ENCODE results near the gene FGF9. TPM values are rescaled to one million over a fixed set of nuclear protein-coding genes. Genes with fewer than 3 reads are reported as not detected.

The FGF9 gene
- total RNA-seq, 4 donors from 2014 or later = 0.27 to 1.8 (median 1.4) TPM; not detected in 1

DNA sequence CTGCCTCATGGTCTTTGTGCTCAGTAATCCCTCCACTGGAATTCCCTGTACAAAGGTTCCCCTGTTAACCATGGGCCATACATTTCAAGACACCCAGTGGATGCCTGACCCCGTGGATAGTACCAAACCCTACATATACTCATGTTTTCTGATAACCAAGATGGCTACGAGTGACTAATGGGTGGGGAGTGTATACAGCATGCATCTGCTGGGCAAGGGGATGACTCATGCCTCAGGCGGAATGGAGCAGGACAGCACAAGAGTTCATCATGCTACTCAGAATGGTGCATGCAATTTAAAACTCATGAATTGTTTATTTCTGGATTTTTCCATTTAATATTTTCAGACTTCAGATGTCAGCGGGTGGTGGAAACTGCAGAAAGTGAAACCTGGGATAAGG, 13.3 kb upstream of the FGF9 start:
- in situ Hi-C loops (cut with MboI; ENCODE audit: low pct_ligation_motif_present in 1 of 4, low pct_unique_long_range_greater_than_20kb in 1 of 4, low sequenced_read_pairs in 3 of 4) = no loop called here
- H3K9me3 ChIP-seq = no peaks in the 10 kb centered on the region
- no peak overlapping the region for H3K4me3 ChIP-seq
- TF ChIP-seq EP300 (IDR thresholded peaks at IDR 0.05; ENCODE audit: low read depth) (no peak), POLR2A (IDR thresholded peaks at IDR 0.05) (no peak), POLR2AphosphoS5 (IDR thresholded peaks at IDR 0.05) (no peak), CTCF (IDR thresholded peaks at IDR 0.05) (no peak)
- WGBS, 2 donors (ENCODE audit: low coverage in 1 of 2) = 47 to 74% methylated on average over 4 of the region's 4 CpGs
- no peak for DNase-seq
- no peaks in the 10 kb centered on the region for H3K36me3 ChIP-seq
- no peaks in the 10 kb centered on the region for H3K27me3 ChIP-seq
- H3K27ac ChIP-seq = no peak overlapping the region
- intact Hi-C loops (cut with DNase I; ENCODE audit: low total_unique reads) = no loop called here
- peaks cover 0 to 10% (median 3%) of the 10 kb centered on the region in 4 donors for H3K4me1 ChIP-seq

GRCh38 chr13:21659087-21659486, 11.8 kb upstream of the FGF9 start:
- Histone ChIP-seq H3K9me3 (no peaks in the 10 kb centered on the region), H3K36me3 (no peaks in the 10 kb centered on the region), H3K27ac (no peak overlapping the region), H3K4me3 (no peak overlapping the region), H3K4me1 (peaks cover 0 to 24% (median 9%) of the 10 kb centered on the region in 4 donors), H3K27me3 (no peaks in the 10 kb centered on the region)
- intact Hi-C loops (cut with DNase I; ENCODE audit: low total_unique reads) = no loop called here
- WGBS, 2 donors (ENCODE audit: low coverage in 1 of 2) = 73 to 74% methylated on average over 4 to 6 of the region's 6 CpGs
- in situ Hi-C loops (cut with MboI; ENCODE audit: low pct_ligation_motif_present in 1 of 4, low pct_unique_long_range_greater_than_20kb in 1 of 4, low sequenced_read_pairs in 3 of 4) = no loop called here
- DNase-seq = no peak
- TF ChIP-seq POLR2AphosphoS5 (IDR thresholded peaks at IDR 0.05) (no peak), EP300 (IDR thresholded peaks at IDR 0.05; ENCODE audit: low read depth) (no peak), CTCF (IDR thresholded peaks at IDR 0.05) (no peak), POLR2A (IDR thresholded peaks at IDR 0.05) (no peak)

GRCh38 chr13:21661097-21661909, 9.6 kb upstream of the FGF9 start:
- WGBS, 2 donors (ENCODE audit: low coverage in 1 of 2) = 94 to 100% methylated on average over 2 of the region's 2 CpGs
- Histone ChIP-seq H3K27me3 (peaks cover 14% of the 10 kb centered on the region), H3K4me1 (peaks cover 0 to 24% (median 9%) of the 10 kb centered on the region in 4 donors), H3K9me3 (no peaks in the 10 kb centered on the region), H3K4me3 (no peak overlapping the region), H3K36me3 (no peaks in the 10 kb centered on the region), H3K27ac (no peak overlapping the region)
- no peak for DNase-seq
- no peak for TF ChIP-seq EP300 (IDR thresholded peaks at IDR 0.05; ENCODE audit: low read depth)
- TF ChIP-seq POLR2A (IDR thresholded peaks at IDR 0.05) = no peak
- TF ChIP-seq POLR2AphosphoS5 (IDR thresholded peaks at IDR 0.05) = no peak
- no peak for TF ChIP-seq CTCF (IDR thresholded peaks at IDR 0.05)
- intact Hi-C loops (cut with DNase I; ENCODE audit: low total_unique reads) (no loop called here), in situ Hi-C loops (cut with MboI; ENCODE audit: low pct_ligation_motif_present in 1 of 4, low pct_unique_long_range_greater_than_20kb in 1 of 4, low sequenced_read_pairs in 3 of 4) (no loop called here)

GRCh38 chr13:21663197-21663596, 7.7 kb upstream of the FGF9 start:
- in situ Hi-C loops (cut with MboI; ENCODE audit: low pct_ligation_motif_present in 1 of 4, low pct_unique_long_range_greater_than_20kb in 1 of 4, low sequenced_read_pairs in 3 of 4) = no loop called here

More at GRCh38 chr13:21663197-21663596, 7.7 kb upstream of the FGF9 start:
- Histone ChIP-seq H3K9me3 (no peaks in the 10 kb centered on the region), H3K4me1 (peaks cover 0 to 24% (median 9%) of the 10 kb centered on the region in 4 donors), H3K4me3 (no peak overlapping the region), H3K27me3 (peaks cover 32% of the 10 kb centered on the region), H3K36me3 (no peaks in the 10 kb centered on the region), H3K27ac (peak overlapping the region in 2 of 4 donors; percentile 16 to 28)
- 60% methylated on average over 4 of the region's 4 CpGs; no CpG with 5 or more reads in 1 of the 2 donors for WGBS, 2 donors (ENCODE audit: low coverage in 1 of 2)
- intact Hi-C loops (cut with DNase I; ENCODE audit: low total_unique reads) = no loop called here
- peak; percentile 20 for DNase-seq
- TF ChIP-seq EP300 (IDR thresholded peaks at IDR 0.05; ENCODE audit: low read depth) (no peak), POLR2A (IDR thresholded peaks at IDR 0.05) (no peak), CTCF (IDR thresholded peaks at IDR 0.05) (no peak), POLR2AphosphoS5 (IDR thresholded peaks at IDR 0.05) (peak in 1 of 3 donors; percentile 35)

Data from transverse colon (tissue), 4 donors.